GM06990 (cell line): ENCODE data around the gene GPR179.

Experiments used
- DNase-seq: peaks from one replicate; pipeline ENCODE4 v3.0.0-alpha.2; 2011; ENCODE audit not compliant: insufficient read length; ENCODE audit errors: extremely low read depth
- H3K27me3 ChIP-seq: replicated peaks from 2 replicates; pipeline ENCODE4 v1.6.0; 2011; ENCODE audit warnings: low read length; ENCODE audit not compliant: control insufficient read depth, insufficient read depth
- H3K36me3 ChIP-seq: 2 replicates; pipeline ENCODE4 v1.5.1; 2011; ENCODE audit warnings: low read length; ENCODE audit not compliant: control insufficient read depth, insufficient read depth
- H3K4me3 ChIP-seq: replicated peaks from 2 replicates; pipeline ENCODE4 v1.5.1; 2011; ENCODE audit warnings: low read depth, mild to moderate bottlenecking, control low read depth, low read length
- CTCF ChIP-seq: IDR thresholded peaks from 2 replicates; pipeline ENCODE4 v1.5.1; 2011; ENCODE audit warnings: low read length, control low read depth, mild to moderate bottlenecking, inconsistent platforms; ENCODE audit not compliant: insufficient read depth, poor library complexity, severe bottlenecking

The GPR179 gene

GRCh38 chr17:38334480-38335364 is 9.0 kb downstream of the GPR179 start:
- DNase-seq: no peak
- Histone ChIP-seq H3K36me3 (no peaks in the 10 kb centered on the region), H3K27me3 (no peaks in the 10 kb centered on the region; the same call in 1 of the 2 replicates), H3K4me3 (no peak overlapping the region)
- TF ChIP-seq CTCF: no peak

- DNase-seq: no peak
- Histone ChIP-seq H3K4me3 (no peak overlapping the region), H3K27me3 (no peaks in the 10 kb centered on the region; the same call in 1 of the 2 replicates), H3K36me3 (no peaks in the 10 kb centered on the region)
- peak; percentile 76 for TF ChIP-seq CTCF
These were observed 10.0 kb downstream of the GPR179 start for GRCh38 chr17:38333635-38334295.

GRCh38 chr17:38332735-38333134 is 11.0 kb downstream of the GPR179 start:
- Histone ChIP-seq H3K36me3 (no peaks in the 10 kb centered on the region), H3K27me3 (no peaks in the 10 kb centered on the region; the same call in 1 of the 2 replicates), H3K4me3 (no peak overlapping the region)
- DNase-seq: no peak
- TF ChIP-seq CTCF: no peak

- TF ChIP-seq CTCF: no peak
- DNase-seq: no peak
- H3K4me3 ChIP-seq: no peak overlapping the region
- no peaks in the 10 kb centered on the region; the same call in 1 of the 2 replicates for H3K27me3 ChIP-seq
- no peaks in the 10 kb centered on the region for H3K36me3 ChIP-seq
These were observed 12.8 kb downstream of the GPR179 start for GRCh38 chr17:38330941-38331411.

GRCh38 chr17:38329808-38330730 is 13.7 kb downstream of the GPR179 start:
- no peak overlapping the region for H3K4me3 ChIP-seq
- no peaks in the 10 kb centered on the region for H3K36me3 ChIP-seq
- DNase-seq: no peak
- H3K27me3 ChIP-seq: no peaks in the 10 kb centered on the region; the same call in 1 of the 2 replicates
- TF ChIP-seq CTCF: no peak
